ENCODE data around the gene TRPM3. TPM values are rescaled to one million over a fixed set of nuclear protein-coding genes. Genes with fewer than 3 reads are reported as not detected.

Gene TRPM3
- total RNA-seq, 1 experiment from 2014 or later = 5.4 TPM

DNA sequence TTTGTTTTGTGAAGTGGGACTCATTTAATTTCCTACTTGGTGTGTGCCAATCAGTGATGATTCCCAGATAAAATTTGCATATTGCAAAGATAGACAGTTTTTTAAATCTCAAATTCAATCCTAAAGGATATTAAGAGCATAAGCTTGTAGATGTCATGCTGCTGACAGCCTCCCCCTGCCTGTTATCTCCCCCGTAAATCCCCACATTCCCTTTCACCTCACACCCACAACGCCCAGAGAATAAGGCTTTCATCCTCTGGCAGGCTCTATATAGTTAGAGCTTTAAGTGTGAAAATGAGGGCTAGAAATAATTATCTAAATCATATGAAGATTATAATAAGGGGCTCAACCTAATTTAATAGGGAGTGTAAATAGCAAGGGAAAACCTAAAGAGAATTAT lies 265.0 kb downstream of the TRPM3 start (continued):
- no peak for TF ChIP-seq FOXP1 (CRISPR knock-in tag; IDR thresholded peaks at IDR 0.05; ENCODE audit: borderline replicate concordance)
- TF ChIP-seq, protein P1, sequence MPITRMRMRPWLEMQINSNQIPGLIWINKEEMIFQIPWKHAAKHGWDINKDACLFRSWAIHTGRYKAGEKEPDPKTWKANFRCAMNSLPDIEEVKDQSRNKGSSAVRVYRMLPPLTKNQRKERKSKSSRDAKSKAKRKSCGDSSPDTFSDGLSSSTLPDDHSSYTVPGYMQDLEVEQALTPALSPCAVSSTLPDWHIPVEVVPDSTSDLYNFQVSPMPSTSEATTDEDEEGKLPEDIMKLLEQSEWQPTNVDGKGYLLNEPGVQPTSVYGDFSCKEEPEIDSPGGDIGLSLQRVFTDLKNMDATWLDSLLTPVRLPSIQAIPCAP (CRISPR knock-in tag; IDR thresholded peaks at IDR 0.05) = no peak
- no peak for TF ChIP-seq SP1 (CRISPR knock-in tag; conservative IDR thresholded peaks at IDR 0.05)
- TF ChIP-seq GABPB1 (CRISPR knock-in tag; IDR thresholded peaks at IDR 0.05) = no peak
- TF ChIP-seq ZNF138 (CRISPR knock-in tag; conservative IDR thresholded peaks at IDR 0.05) = no peak
- TF ChIP-seq, protein P2, sequence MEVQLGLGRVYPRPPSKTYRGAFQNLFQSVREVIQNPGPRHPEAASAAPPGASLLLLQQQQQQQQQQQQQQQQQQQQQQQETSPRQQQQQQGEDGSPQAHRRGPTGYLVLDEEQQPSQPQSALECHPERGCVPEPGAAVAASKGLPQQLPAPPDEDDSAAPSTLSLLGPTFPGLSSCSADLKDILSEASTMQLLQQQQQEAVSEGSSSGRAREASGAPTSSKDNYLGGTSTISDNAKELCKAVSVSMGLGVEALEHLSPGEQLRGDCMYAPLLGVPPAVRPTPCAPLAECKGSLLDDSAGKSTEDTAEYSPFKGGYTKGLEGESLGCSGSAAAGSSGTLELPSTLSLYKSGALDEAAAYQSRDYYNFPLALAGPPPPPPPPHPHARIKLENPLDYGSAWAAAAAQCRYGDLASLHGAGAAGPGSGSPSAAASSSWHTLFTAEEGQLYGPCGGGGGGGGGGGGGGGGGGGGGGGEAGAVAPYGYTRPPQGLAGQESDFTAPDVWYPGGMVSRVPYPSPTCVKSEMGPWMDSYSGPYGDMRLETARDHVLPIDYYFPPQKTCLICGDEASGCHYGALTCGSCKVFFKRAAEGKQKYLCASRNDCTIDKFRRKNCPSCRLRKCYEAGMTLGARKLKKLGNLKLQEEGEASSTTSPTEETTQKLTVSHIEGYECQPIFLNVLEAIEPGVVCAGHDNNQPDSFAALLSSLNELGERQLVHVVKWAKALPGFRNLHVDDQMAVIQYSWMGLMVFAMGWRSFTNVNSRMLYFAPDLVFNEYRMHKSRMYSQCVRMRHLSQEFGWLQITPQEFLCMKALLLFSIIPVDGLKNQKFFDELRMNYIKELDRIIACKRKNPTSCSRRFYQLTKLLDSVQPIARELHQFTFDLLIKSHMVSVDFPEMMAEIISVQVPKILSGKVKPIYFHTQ (CRISPR knock-in tag; IDR thresholded peaks at IDR 0.05) = no peak
- TF ChIP-seq ZNF423 (CRISPR knock-in tag; IDR thresholded peaks at IDR 0.05) = no peak

DNA sequence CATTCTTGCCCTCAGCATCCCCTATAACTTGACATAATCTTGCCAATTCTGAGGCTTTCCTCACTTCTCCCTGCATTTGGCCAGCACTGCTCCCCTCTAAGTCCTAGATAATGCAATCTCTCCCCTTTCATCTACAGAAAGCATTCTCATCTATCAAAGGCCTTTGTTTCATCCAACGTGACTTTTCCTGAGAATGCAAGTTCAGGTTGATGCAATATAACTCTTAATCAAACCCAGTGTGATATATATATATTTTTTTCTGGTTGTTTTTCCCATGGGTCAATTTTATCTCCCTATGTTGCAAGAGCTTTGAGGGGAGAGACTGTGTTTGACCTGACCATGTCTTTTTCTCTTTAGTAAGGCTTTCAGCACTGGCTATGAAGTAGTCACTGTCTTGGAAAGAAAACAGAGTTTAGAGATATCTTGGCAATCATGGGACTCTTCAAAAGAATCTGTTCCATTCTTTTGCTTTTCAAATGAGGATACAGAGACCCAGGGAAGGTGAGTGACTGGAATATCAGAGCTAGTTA lies 268.6 kb downstream of the TRPM3 start:
- Mint-ChIP-seq H3K36me3 (peaks cover 3% of the 10 kb centered on the region; the same call in 1 of the 2 replicates), H3K4me1 (peaks cover 14% of the 10 kb centered on the region), H3K27me3 (ENCODE audit: low read depth) (no peaks in the 10 kb centered on the region), H3K9me3 (peaks cover 6% of the 10 kb centered on the region), H3K27ac (no peak overlapping the region), H3K4me3 (no peak overlapping the region)
- ChIA-PET CTCF (no interaction called here), POLR2A (no interaction called here)
- ATAC-seq (no peak), DNase-seq (ENCODE audit: low spot score) (no peak)
- TF ChIP-seq, protein P3, sequence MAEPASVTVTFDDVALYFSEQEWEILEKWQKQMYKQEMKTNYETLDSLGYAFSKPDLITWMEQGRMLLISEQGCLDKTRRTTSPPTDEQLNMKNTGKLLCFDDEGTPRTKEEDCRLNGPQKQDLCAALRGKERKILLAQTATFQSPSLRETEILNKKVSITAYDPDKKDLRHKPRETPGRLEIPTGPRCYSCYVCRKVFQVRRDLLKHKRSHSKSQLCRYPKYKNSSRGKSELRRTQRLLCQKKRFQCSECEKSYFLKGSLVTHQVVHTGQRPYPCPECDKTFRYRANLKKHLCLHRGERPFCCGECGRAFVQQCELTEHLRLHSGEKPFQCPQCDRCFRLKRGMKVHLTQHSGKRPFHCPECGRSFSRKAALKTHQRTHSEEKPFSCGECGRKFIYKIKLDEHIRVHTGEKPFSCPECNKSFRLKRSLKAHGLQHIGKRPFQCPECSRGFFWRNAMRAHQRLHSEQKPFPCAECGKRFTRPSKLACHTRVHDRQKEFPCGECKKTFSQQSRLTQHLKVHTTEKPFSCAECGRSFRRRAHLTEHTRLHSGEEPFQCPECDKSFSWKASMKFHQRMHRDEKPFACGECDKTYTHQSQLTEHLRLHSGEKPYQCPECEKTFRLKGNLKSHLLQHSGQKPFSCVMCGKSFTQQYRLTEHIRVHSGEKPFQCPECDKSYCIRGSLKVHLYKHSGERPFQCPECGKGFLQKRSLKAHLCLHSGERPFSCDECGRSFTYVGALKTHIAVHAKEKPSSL (CRISPR knock-in tag; conservative IDR thresholded peaks at IDR 0.05) = no peak
- TF ChIP-seq, protein P4, sequence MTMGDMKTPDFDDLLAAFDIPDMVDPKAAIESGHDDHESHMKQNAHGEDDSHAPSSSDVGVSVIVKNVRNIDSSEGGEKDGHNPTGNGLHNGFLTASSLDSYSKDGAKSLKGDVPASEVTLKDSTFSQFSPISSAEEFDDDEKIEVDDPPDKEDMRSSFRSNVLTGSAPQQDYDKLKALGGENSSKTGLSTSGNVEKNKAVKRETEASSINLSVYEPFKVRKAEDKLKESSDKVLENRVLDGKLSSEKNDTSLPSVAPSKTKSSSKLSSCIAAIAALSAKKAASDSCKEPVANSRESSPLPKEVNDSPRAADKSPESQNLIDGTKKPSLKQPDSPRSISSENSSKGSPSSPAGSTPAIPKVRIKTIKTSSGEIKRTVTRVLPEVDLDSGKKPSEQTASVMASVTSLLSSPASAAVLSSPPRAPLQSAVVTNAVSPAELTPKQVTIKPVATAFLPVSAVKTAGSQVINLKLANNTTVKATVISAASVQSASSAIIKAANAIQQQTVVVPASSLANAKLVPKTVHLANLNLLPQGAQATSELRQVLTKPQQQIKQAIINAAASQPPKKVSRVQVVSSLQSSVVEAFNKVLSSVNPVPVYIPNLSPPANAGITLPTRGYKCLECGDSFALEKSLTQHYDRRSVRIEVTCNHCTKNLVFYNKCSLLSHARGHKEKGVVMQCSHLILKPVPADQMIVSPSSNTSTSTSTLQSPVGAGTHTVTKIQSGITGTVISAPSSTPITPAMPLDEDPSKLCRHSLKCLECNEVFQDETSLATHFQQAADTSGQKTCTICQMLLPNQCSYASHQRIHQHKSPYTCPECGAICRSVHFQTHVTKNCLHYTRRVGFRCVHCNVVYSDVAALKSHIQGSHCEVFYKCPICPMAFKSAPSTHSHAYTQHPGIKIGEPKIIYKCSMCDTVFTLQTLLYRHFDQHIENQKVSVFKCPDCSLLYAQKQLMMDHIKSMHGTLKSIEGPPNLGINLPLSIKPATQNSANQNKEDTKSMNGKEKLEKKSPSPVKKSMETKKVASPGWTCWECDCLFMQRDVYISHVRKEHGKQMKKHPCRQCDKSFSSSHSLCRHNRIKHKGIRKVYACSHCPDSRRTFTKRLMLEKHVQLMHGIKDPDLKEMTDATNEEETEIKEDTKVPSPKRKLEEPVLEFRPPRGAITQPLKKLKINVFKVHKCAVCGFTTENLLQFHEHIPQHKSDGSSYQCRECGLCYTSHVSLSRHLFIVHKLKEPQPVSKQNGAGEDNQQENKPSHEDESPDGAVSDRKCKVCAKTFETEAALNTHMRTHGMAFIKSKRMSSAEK (CRISPR knock-in tag; IDR thresholded peaks at IDR 0.05; ENCODE audit: borderline replicate concordance) = no peak
- no peak for TF ChIP-seq CBFB (CRISPR knock-in tag; IDR thresholded peaks at IDR 0.05; ENCODE audit: low read depth)
- TF ChIP-seq, protein P5, sequence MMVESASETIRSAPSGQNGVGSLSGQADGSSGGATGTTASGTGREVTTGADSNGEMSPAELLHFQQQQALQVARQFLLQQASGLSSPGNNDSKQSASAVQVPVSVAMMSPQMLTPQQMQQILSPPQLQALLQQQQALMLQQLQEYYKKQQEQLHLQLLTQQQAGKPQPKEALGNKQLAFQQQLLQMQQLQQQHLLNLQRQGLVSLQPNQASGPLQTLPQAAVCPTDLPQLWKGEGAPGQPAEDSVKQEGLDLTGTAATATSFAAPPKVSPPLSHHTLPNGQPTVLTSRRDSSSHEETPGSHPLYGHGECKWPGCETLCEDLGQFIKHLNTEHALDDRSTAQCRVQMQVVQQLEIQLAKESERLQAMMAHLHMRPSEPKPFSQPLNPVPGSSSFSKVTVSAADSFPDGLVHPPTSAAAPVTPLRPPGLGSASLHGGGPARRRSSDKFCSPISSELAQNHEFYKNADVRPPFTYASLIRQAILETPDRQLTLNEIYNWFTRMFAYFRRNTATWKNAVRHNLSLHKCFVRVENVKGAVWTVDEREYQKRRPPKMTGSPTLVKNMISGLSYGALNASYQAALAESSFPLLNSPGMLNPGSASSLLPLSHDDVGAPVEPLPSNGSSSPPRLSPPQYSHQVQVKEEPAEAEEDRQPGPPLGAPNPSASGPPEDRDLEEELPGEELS (CRISPR knock-in tag; IDR thresholded peaks at IDR 0.05) = no peak
- TF ChIP-seq ZNF263 (CRISPR knock-in tag; IDR thresholded peaks at IDR 0.05; ENCODE audit: low read depth) = no peak
- TF ChIP-seq, protein P6, sequence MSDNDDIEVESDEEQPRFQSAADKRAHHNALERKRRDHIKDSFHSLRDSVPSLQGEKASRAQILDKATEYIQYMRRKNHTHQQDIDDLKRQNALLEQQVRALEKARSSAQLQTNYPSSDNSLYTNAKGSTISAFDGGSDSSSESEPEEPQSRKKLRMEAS (CRISPR knock-in tag; IDR thresholded peaks at IDR 0.05) = no peak
- TF ChIP-seq, protein P7, sequence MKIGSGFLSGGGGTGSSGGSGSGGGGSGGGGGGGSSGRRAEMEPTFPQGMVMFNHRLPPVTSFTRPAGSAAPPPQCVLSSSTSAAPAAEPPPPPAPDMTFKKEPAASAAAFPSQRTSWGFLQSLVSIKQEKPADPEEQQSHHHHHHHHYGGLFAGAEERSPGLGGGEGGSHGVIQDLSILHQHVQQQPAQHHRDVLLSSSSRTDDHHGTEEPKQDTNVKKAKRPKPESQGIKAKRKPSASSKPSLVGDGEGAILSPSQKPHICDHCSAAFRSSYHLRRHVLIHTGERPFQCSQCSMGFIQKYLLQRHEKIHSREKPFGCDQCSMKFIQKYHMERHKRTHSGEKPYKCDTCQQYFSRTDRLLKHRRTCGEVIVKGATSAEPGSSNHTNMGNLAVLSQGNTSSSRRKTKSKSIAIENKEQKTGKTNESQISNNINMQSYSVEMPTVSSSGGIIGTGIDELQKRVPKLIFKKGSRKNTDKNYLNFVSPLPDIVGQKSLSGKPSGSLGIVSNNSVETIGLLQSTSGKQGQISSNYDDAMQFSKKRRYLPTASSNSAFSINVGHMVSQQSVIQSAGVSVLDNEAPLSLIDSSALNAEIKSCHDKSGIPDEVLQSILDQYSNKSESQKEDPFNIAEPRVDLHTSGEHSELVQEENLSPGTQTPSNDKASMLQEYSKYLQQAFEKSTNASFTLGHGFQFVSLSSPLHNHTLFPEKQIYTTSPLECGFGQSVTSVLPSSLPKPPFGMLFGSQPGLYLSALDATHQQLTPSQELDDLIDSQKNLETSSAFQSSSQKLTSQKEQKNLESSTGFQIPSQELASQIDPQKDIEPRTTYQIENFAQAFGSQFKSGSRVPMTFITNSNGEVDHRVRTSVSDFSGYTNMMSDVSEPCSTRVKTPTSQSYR (CRISPR knock-in tag; IDR thresholded peaks at IDR 0.05) = no peak
- no peak for TF ChIP-seq ELF4 (CRISPR knock-in tag; IDR thresholded peaks at IDR 0.05; ENCODE audit: low read depth)
- TF ChIP-seq, protein P8, sequence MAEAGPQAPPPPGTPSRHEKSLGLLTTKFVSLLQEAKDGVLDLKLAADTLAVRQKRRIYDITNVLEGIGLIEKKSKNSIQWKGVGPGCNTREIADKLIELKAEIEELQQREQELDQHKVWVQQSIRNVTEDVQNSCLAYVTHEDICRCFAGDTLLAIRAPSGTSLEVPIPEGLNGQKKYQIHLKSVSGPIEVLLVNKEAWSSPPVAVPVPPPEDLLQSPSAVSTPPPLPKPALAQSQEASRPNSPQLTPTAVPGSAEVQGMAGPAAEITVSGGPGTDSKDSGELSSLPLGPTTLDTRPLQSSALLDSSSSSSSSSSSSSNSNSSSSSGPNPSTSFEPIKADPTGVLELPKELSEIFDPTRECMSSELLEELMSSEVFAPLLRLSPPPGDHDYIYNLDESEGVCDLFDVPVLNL (CRISPR knock-in tag; IDR thresholded peaks at IDR 0.05; ENCODE audit: borderline replicate concordance, low read depth) = no peak
- TF ChIP-seq MYBL2 (CRISPR knock-in tag; IDR thresholded peaks at IDR 0.05) = no peak
- TF ChIP-seq OVOL2 (CRISPR knock-in tag; IDR thresholded peaks at IDR 0.05; ENCODE audit: borderline replicate concordance) = no peak
- TF ChIP-seq SMAD3 (CRISPR knock-in tag; IDR thresholded peaks at IDR 0.05; ENCODE audit: borderline replicate concordance) = no peak

Measured in WTC11 (cell line).